HEK293 (cell line): ENCODE data around the gene ACAP1.

ENCODE experiments used
- CTCF ChIA-PET: fragments of 350-600 bp; formaldehyde crosslinking; extraction: SDS; loops from one replicate; lab custom pipeline; 2021; ENCODE audit warnings: antibody characterized with exemption; lab: Yijun Ruan, JAX
- POLR2A ChIA-PET: fragments of 300-600 bp; formaldehyde crosslinking; extraction: SDS; loops from one replicate; lab custom pipeline; 2020; ENCODE audit warnings: antibody characterized with exemption, inconsistent platforms; lab: Yijun Ruan, JAX
- H3K27ac ChIP-seq: fragments of 200-500 bp; sonication (Bioruptor generic); 2 replicates; pipeline ENCODE4 v1.5.1; 2014; ENCODE audit warnings: low read depth, low read length, control low read depth, inconsistent platforms; ENCODE audit errors: extremely low read depth
- H3K36me3 ChIP-seq, 2 experiments: fragments of 200-500 bp in 1 of 2; sonication (Bioruptor generic) in 1 of 2; 1 replicate in 1 of 2; 2 replicates in 1 of 2; pipeline ENCODE4 v1.5.1; 2014 to 2017; ENCODE audit warnings: inconsistent platforms in 2 of 2, low read length in 2 of 2; ENCODE audit not compliant: control insufficient read depth in 2 of 2, insufficient read depth in 1 of 2
- H3K4me1 ChIP-seq: fragments of 200-500 bp; sonication (Bioruptor generic); 2 replicates; pipeline ENCODE4 v1.5.1; 2014; ENCODE audit warnings: mild to moderate bottlenecking, low read length, inconsistent platforms; ENCODE audit not compliant: control insufficient read depth, insufficient read depth
- H3K4me3 ChIP-seq: 2 replicates; pipeline ENCODE4 v1.5.1; 2011; ENCODE audit warnings: low read depth, mild to moderate bottlenecking, control low read depth, low read length, moderate library complexity
- H3K9me3 ChIP-seq: fragments of 200-500 bp; sonication (Bioruptor generic); 2 replicates; pipeline ENCODE4 v1.5.1; 2014; ENCODE audit warnings: low read depth, low read length, inconsistent platforms; ENCODE audit not compliant: control insufficient read depth, insufficient read depth
- GFI1B ChIP-seq: fragments of 450-650 bp; formaldehyde crosslinking; IDR thresholded peaks from 2 replicates; pipeline ENCODE4 v1.5.1; 2016; ENCODE audit warnings: missing biosample characterization, missing genetic modification characterization
- GLI2 ChIP-seq: fragments of 450-650 bp; formaldehyde crosslinking; IDR thresholded peaks from 2 replicates; pipeline ENCODE4; 2017; ENCODE audit warnings: missing biosample characterization, missing genetic modification characterization, low read depth, borderline replicate concordance
- GLIS2 ChIP-seq: fragments of 450-650 bp; formaldehyde crosslinking; IDR thresholded peaks from 2 replicates; pipeline ENCODE4 v1.5.1; 2016; ENCODE audit warnings: missing biosample characterization, missing genetic modification characterization
- KLF1 ChIP-seq: fragments of 450-650 bp; formaldehyde crosslinking; IDR thresholded peaks from 2 replicates; pipeline ENCODE4 v1.5.1; 2016; ENCODE audit warnings: missing biosample characterization, missing genetic modification characterization
- KLF10 ChIP-seq: fragments of 450-650 bp; IDR thresholded peaks from 2 replicates; pipeline ENCODE4 v1.5.1; 2018; ENCODE audit warnings: missing biosample characterization, mild to moderate bottlenecking, missing genetic modification characterization
- KLF16 ChIP-seq: fragments of 450-650 bp; formaldehyde crosslinking; IDR thresholded peaks from 2 replicates; pipeline ENCODE4 v1.5.1; 2017; ENCODE audit warnings: missing biosample characterization, missing genetic modification characterization
- MYNN ChIP-seq: fragments of 450-650 bp; formaldehyde crosslinking; IDR thresholded peaks from 2 replicates; pipeline ENCODE4 v1.5.1; 2016; ENCODE audit warnings: missing biosample characterization, missing genetic modification characterization, borderline replicate concordance
- SCRT2 ChIP-seq: fragments of 450-650 bp; formaldehyde crosslinking; IDR thresholded peaks from 2 replicates; pipeline ENCODE4 v1.5.1; 2016; ENCODE audit warnings: missing biosample characterization, missing genetic modification characterization
- YY2 ChIP-seq: fragments of 450-650 bp; formaldehyde crosslinking; IDR thresholded peaks from 2 replicates; pipeline ENCODE4 v1.5.1; 2016; ENCODE audit warnings: missing biosample characterization, missing genetic modification characterization
- ZBTB1 ChIP-seq: fragments of 450-650 bp; formaldehyde crosslinking; IDR thresholded peaks from 2 replicates; pipeline ENCODE4 v1.5.1; 2016; ENCODE audit warnings: missing biosample characterization, missing genetic modification characterization
- ZBTB17 ChIP-seq: fragments of 450-650 bp; formaldehyde crosslinking; IDR thresholded peaks from 2 replicates; pipeline ENCODE4 v1.5.1; 2016; ENCODE audit warnings: missing biosample characterization, missing genetic modification characterization
- ZFP3 ChIP-seq: fragments of 450-650 bp; formaldehyde crosslinking; IDR thresholded peaks from 2 replicates; pipeline ENCODE4 v1.5.1; 2016; ENCODE audit warnings: low read depth, missing biosample characterization, missing genetic modification characterization
- ZIC2 ChIP-seq: fragments of 450-650 bp; formaldehyde crosslinking; IDR thresholded peaks from 2 replicates; pipeline ENCODE4 v1.5.1; 2016; ENCODE audit warnings: missing biosample characterization, missing genetic modification characterization
- ZNF10 ChIP-seq: fragments of 450-650 bp; formaldehyde crosslinking; IDR thresholded peaks from 2 replicates; pipeline ENCODE4 v1.5.1; 2017; ENCODE audit warnings: missing biosample characterization, missing genetic modification characterization
- ZNF132 ChIP-seq: fragments of 450-650 bp; formaldehyde crosslinking; IDR thresholded peaks from 2 replicates; pipeline ENCODE4 v1.5.1; 2017; ENCODE audit warnings: missing biosample characterization, missing genetic modification characterization, borderline replicate concordance
- ZNF146 ChIP-seq: fragments of 450-650 bp; formaldehyde crosslinking; IDR thresholded peaks from 2 replicates; pipeline ENCODE4 v1.5.1; 2016; ENCODE audit warnings: missing biosample characterization, missing genetic modification characterization
- ZNF18 ChIP-seq: fragments of 450-650 bp; formaldehyde crosslinking; IDR thresholded peaks from 2 replicates; pipeline ENCODE4 v1.5.1; 2016; ENCODE audit warnings: missing biosample characterization, missing genetic modification characterization
- ZNF223 ChIP-seq: fragments of 450-650 bp; formaldehyde crosslinking; IDR thresholded peaks from 2 replicates; pipeline ENCODE4 v1.5.1; 2016; ENCODE audit warnings: missing biosample characterization, missing genetic modification characterization
- ZNF248 ChIP-seq: fragments of 450-650 bp; formaldehyde crosslinking; IDR thresholded peaks from 2 replicates; pipeline ENCODE4 v1.5.1; 2017; ENCODE audit warnings: missing biosample characterization, missing genetic modification characterization
- ZNF26 ChIP-seq: fragments of 450-650 bp; formaldehyde crosslinking; IDR thresholded peaks from 2 replicates; pipeline ENCODE4 v1.5.1; 2016; ENCODE audit warnings: missing biosample characterization, missing genetic modification characterization
- ZNF280C ChIP-seq: fragments of 450-650 bp; formaldehyde crosslinking; IDR thresholded peaks from 2 replicates; pipeline ENCODE4 v1.5.1; 2016; ENCODE audit warnings: missing biosample characterization, missing genetic modification characterization
- ZNF398 ChIP-seq: fragments of 450-650 bp; formaldehyde crosslinking; IDR thresholded peaks from 2 replicates; pipeline ENCODE4 v1.5.1; 2017; ENCODE audit warnings: missing biosample characterization, missing genetic modification characterization
- ZNF600 ChIP-seq: fragments of 450-650 bp; formaldehyde crosslinking; IDR thresholded peaks from 2 replicates; pipeline ENCODE4 v1.5.1; 2016; ENCODE audit warnings: missing biosample characterization, missing genetic modification characterization
- ZNF621 ChIP-seq: fragments of 450-650 bp; formaldehyde crosslinking; IDR thresholded peaks from 2 replicates; pipeline ENCODE4 v1.5.1; 2017; ENCODE audit warnings: missing biosample characterization, missing genetic modification characterization
- ZNF639 ChIP-seq: fragments of 450-650 bp; formaldehyde crosslinking; IDR thresholded peaks from 2 replicates; pipeline ENCODE4 v1.5.1; 2016; ENCODE audit warnings: missing biosample characterization, missing genetic modification characterization
- ZNF747 ChIP-seq: fragments of 450-650 bp; formaldehyde crosslinking; IDR thresholded peaks from 2 replicates; pipeline ENCODE4 v1.5.1; 2016; ENCODE audit warnings: missing biosample characterization, missing genetic modification characterization
- ZNF776 ChIP-seq: fragments of 450-650 bp; formaldehyde crosslinking; IDR thresholded peaks from 2 replicates; pipeline ENCODE4 v1.5.0; 2017; ENCODE audit warnings: missing biosample characterization, missing genetic modification characterization, borderline replicate concordance
- ZNF791 ChIP-seq: fragments of 450-650 bp; formaldehyde crosslinking; IDR thresholded peaks from 2 replicates; pipeline ENCODE4 v1.5.1; 2016; ENCODE audit warnings: missing biosample characterization, missing genetic modification characterization
- ZSCAN4 ChIP-seq: fragments of 450-650 bp; formaldehyde crosslinking; IDR thresholded peaks from 2 replicates; pipeline ENCODE4 v1.5.1; 2017; ENCODE audit warnings: missing biosample characterization, missing genetic modification characterization

The ACAP1 gene

GRCh38 chr17:7354262-7354843, 18.0 kb downstream of the ACAP1 start:
- ChIA-PET POLR2A (interaction anchor here (0.5 to 3.4 kb wide), 8 partner anchors 40 to 893 kb away, joined by 3 to 29 read pairs (median 6); partner anchors contain the start of genes CTC1, PLSCR3, POLR2A and TMEM256), CTCF (interaction anchor here (0.6 to 4.3 kb wide), 9 partner anchors 11 to 205 kb away, joined by 3 to 87 read pairs (median 4); partner anchors contain the start of genes FGF11, SENP3 and TNFSF13)
- peaks cover 14% of the 10 kb centered on the region for H3K4me1 ChIP-seq
- no peaks in the 10 kb centered on the region for H3K36me3 ChIP-seq
- no peak overlapping the region for H3K27ac ChIP-seq
- H3K4me3 ChIP-seq = no peak overlapping the region
- H3K9me3 ChIP-seq = no peaks in the 10 kb centered on the region
- 0 out of 2 replicates have a peak, but pooled peaks have one; percentile 23 for TF ChIP-seq ZNF639 (tag by site-specific recombination)
- TF ChIP-seq ZBTB17 (tag by site-specific recombination) = 0 out of 2 replicates have a peak, but pooled peaks have one; percentile 29
- no peak for TF ChIP-seq ZNF10 (tag by site-specific recombination)
- TF ChIP-seq ZNF791 = no peak
- no peak for TF ChIP-seq ZNF146 (tag by site-specific recombination)
- no peak for TF ChIP-seq GLI2 (tag by site-specific recombination)
- TF ChIP-seq ZFP3 (tag by site-specific recombination) = no peak
- TF ChIP-seq KLF1 = 0 out of 2 replicates have a peak, but pooled peaks have one; percentile 11
- TF ChIP-seq YY2 (tag by site-specific recombination) = no peak
- 0 out of 2 replicates have a peak, but pooled peaks have one; percentile 17 for TF ChIP-seq ZIC2 (tag by site-specific recombination)
- TF ChIP-seq ZNF223 (tag by site-specific recombination) = no peak
- no peak for TF ChIP-seq ZNF776 (tag by site-specific recombination)
- TF ChIP-seq MYNN (tag by site-specific recombination) = peak; percentile 99
- no peak for TF ChIP-seq ZNF18 (tag by site-specific recombination)
- TF ChIP-seq ZNF26 (tag by site-specific recombination) = 0 out of 2 replicates have a peak, but pooled peaks have one; percentile 22
- TF ChIP-seq ZNF600 (tag by site-specific recombination) = peak; percentile 49; the same call in 1 of the 2 replicates
- TF ChIP-seq ZBTB1 (tag by site-specific recombination) = no peak
- no peak for TF ChIP-seq ZNF248 (tag by site-specific recombination)
- peak; percentile 84; the same call in 1 of the 2 replicates for TF ChIP-seq ZNF747 (tag by site-specific recombination)
- 0 out of 2 replicates have a peak, but pooled peaks have one; percentile 38 for TF ChIP-seq ZNF621 (tag by site-specific recombination)
- TF ChIP-seq ZNF398 (tag by site-specific recombination) = no peak
- TF ChIP-seq SCRT2 = peak; percentile 98
- TF ChIP-seq ZNF132 (tag by site-specific recombination) = no peak
- no peak for TF ChIP-seq KLF10 (tag by site-specific recombination)
- no peak for TF ChIP-seq KLF16
- no peak for TF ChIP-seq ZNF280C (tag by site-specific recombination)
- TF ChIP-seq GLIS2 (tag by site-specific recombination) = 0 out of 2 replicates have a peak, but pooled peaks have one; percentile 4
- no peak for TF ChIP-seq GFI1B (tag by site-specific recombination)
- peak; percentile 72 for TF ChIP-seq ZSCAN4
